Measurements from ENCODE around the gene C22orf23.

DNA sequence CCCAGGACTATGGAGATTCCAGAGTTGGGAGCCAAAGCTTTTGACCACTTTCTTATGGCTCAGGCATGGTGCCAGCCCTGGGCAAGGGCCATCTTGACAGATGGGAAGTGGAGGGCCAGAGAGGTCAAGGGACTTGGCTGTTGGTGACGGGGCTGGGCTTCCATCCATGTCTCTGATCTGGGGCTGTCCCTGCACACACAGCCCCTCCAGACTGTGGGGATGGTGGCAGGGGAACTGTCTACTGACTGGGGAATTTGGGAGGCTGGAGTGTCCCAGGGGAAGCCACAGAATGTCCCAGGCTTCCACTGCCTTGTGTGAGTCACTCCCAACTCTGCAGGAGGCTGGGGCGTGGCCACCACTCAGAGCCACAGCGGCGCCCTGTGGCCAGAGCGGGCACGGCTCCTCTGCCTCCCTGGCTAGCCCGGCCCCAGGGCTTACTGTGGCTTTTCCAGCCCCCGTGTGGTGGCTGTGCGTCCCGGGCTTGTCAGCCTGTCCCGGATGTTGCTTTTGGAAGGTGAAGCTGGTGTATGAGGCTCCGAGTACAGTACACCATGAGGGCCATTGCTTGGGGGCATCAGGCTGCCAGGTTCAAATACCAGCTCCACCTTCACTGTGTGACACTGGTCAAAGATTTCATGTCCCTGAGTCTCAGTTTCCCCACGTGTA, 19.6 kb downstream of the C22orf23 start:
- peak in 3 of 4 donors; percentile 38 to 58 (median 50) for TF ChIP-seq POLR2AphosphoS5 (IDR thresholded peaks at IDR 0.05)
- TF ChIP-seq, protein P1, sequence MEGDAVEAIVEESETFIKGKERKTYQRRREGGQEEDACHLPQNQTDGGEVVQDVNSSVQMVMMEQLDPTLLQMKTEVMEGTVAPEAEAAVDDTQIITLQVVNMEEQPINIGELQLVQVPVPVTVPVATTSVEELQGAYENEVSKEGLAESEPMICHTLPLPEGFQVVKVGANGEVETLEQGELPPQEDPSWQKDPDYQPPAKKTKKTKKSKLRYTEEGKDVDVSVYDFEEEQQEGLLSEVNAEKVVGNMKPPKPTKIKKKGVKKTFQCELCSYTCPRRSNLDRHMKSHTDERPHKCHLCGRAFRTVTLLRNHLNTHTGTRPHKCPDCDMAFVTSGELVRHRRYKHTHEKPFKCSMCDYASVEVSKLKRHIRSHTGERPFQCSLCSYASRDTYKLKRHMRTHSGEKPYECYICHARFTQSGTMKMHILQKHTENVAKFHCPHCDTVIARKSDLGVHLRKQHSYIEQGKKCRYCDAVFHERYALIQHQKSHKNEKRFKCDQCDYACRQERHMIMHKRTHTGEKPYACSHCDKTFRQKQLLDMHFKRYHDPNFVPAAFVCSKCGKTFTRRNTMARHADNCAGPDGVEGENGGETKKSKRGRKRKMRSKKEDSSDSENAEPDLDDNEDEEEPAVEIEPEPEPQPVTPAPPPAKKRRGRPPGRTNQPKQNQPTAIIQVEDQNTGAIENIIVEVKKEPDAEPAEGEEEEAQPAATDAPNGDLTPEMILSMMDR (IDR thresholded peaks at IDR 0.05): peak; percentile 94 to 98 (median 96)
- no peak for TF ChIP-seq POLR2A (IDR thresholded peaks at IDR 0.05)
